Breast epithelium (tissue), 3 donors: Measurements from ENCODE around the gene KCNA2.

Source experiments
- CTCF ChIP-seq, 3 donors: fragments of 450-650 bp; IDR thresholded peaks; one replicate each; pipeline ENCODE4 v1.5.1; 2016 to 2017; ENCODE audit warnings: antibody characterized with exemption in 3 of 3, mild to moderate bottlenecking in 3 of 3, moderate library complexity in 3 of 3
- POLR2A ChIP-seq: fragments of 450-650 bp; IDR thresholded peaks from one replicate; pipeline ENCODE4 v1.6.1; 2016; ENCODE audit warnings: antibody characterized with exemption, mild to moderate bottlenecking, moderate library complexity

- no peak for TF ChIP-seq CTCF (IDR thresholded peaks at IDR 0.05)
- no peak for TF ChIP-seq POLR2A
Measured at GRCh38 chr1:110643879-110644472, 37.8 kb upstream of the KCNA2 start.
